HL-60/S4 treated with retinoic acid at 250 ng/mL for 4 days and 3 days (cell line): ENCODE results near the gene TMEM61.
"Not testable (repeated sequence)": the region's sequence is repeated elsewhere in the genome, so short reads cannot be mapped to it uniquely, and the experiment has no call there.

Experiments
- in situ Hi-C: fragments of 300-500 bp; cut with MboI; formaldehyde crosslinking; loops from 2 replicates; pipeline ENCODE4 v1.7.0; 2022; ENCODE audit warnings: low sequenced_read_pairs

The TMEM61 gene

GRCh38 chr1:54980528-54981241, at the start of gene TMEM61:
Gene TMEM61, plus strand, starts transcription at chr1:54980628. Its CDS starts 438 bp downstream, at chr1:54981066.
- in situ Hi-C loops: no loop called here

- in situ Hi-C loops: no loop called here
Observed at GRCh38 chr1:54931275-54931840, 49.1 kb upstream of the TMEM61 start.

DNA sequence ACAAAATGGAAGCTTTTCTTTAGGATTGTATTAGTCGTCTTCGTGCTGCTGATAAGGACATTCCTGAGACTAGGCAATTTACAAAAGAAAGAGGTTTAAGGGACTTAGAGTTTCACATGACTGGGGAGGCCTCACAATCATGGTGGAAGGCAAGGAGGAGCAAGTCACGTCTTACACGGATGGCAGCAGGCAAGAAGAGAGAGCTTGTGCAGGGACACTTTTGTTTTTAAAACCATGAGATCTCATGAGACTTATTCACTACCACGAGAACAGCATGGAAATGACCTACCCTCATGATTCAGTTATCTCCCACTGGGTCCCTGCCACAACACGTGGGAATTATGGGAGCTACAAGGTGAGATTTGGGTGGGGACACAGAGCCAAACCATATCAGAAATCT, 46.3 kb upstream of the TMEM61 start:
- in situ Hi-C loops: not testable (repeated sequence)

DNA sequence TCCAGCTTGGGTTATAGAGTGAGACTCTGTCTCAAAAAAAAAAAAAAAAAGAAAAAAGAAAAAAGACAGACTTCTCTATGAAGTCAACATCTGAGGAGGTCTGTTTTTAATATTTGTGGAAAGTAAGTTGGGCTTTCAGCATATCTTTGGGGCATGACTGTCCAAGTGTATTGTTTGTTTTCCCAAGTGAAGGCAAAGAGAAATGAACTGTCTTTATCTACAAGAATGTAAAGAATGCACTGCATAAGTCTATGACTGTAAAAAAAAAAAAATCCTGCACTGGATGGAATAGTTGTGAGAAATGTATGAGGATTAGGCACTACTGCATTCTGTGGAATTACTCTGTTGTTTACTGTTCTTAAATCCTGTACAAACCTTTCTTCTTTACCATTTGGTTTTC, 45.6 kb upstream of the TMEM61 start:
- in situ Hi-C loops: no loop called here

DNA sequence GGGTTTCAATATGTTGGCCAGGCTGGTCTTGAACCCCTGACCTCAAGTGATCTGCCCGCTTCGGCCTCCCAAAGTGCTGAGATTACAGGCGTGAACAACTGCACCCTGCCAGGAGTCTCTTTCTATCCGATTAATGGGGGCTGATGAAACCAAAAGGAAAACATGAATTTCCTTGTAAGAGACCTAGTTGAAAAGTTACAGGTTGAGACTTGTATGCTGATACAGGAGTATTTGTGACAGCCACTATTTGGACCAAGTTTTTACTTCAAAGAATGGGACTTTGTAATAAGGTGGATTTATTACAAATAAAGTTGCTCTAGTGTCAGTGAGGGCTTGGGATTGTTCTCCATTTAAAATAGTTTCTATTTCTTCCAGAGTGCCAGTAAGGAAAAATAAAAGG, 43.6 kb upstream of the TMEM61 start:
- in situ Hi-C loops: no loop called here

DNA sequence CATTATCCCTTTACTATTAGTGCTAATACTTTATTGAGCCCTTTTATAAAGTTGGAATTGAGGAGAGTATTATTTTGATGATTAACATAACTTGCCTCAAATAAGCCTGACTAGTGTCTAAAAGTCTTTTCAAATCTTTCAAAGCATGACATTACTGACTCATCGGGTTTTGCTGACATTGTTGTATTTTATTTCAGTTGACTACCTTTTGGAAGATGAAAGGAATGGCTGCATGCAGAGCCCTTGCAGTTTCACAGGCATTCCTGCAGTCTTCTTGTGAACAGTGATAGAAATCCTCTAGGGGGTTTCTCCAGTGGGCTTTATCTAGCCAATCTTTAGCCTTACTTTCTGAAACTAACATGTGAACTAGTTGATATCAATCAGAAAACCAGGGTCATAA, 43.0 kb upstream of the TMEM61 start:
- in situ Hi-C loops: no loop called here

DNA sequence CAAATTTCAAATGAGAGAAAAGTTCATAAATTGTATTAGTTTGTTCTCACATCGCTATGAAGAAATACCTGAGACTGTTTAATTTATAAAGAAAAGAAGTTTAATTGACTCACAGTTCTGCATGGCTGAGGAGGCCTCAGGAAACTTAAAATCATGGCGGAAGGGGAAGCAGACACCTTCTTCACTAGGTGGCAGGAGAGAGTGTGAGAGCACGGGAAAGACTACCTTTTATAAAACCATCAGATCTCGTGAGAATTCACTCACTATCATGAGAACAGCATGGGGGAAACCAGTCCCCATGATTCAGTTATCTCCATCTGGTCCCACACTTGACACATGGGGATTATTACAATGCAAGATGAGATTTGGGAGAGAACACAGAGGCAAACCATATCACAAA, 41.5 kb upstream of the TMEM61 start:
- in situ Hi-C loops: not testable (repeated sequence)

- in situ Hi-C loops: no loop called here
Observed at GRCh38 chr1:54940042-54940441, 40.4 kb upstream of the TMEM61 start.

- in situ Hi-C loops: no loop called here
Observed at GRCh38 chr1:54942976-54943375, 37.5 kb upstream of the TMEM61 start.

DNA sequence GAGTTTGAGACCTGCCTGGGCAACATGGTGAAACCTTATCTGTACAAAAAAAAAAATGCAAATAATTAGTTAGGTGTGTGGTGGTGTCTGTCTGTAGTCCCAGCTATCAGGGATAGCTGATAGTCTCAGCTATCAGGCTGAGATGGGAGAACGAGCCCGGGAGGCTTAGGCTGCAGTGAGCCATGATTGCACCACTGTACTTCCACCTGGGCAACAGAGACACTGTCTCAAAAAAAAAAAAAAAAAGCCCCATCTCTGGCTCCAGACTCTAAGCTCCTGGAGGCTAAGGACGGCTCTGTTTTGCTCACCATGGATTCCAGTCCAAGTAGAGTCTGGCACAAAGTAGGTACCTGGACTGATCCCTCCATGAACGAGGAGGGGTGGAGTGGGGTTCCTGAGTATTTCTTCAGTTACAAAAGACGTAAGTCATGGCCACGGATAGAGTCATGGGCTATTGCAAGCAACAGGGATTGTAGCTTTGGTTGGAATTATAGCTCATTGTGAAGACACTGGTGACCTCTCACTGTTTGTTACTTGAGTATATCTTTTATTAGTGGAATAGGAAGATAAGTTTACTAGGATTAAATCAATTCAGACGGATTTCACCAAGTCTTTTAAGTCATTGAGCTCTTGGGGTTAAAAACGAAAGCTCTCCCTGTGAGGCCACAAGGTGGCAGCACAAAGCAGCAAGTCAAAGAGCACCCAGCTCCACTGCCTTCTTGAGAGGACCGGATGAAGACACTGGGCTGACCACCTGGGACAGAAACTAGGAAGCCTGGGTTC, 35.6 kb upstream of the TMEM61 start:
- in situ Hi-C loops: no loop called here

DNA sequence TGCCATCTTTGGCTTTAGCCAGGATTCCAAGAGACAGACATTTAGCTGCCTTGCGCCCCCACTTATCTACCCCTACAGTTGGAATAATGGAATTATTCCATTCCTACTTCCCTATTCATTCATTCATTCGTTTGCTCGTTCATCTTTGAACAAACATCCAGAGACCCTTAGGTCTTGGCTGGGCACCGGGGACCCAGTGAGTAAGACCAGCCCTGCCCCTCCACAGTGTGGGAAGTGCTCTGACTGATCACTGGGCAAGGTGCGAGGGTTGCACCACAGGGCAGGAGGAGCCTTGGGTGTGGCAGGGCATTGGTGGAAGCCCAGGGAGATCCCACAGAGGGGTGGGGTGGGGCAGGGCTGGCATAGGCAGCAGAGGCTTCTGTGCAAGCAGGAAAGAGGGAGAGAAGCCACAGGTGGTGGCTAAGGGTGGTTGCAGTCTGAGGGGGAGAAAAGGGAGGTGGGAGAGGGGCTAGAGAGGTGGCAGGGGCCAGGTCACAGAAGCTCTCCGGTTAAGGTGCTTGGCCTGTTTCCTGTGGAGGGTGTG, 35.0 kb upstream of the TMEM61 start:
- in situ Hi-C loops: no loop called here

DNA sequence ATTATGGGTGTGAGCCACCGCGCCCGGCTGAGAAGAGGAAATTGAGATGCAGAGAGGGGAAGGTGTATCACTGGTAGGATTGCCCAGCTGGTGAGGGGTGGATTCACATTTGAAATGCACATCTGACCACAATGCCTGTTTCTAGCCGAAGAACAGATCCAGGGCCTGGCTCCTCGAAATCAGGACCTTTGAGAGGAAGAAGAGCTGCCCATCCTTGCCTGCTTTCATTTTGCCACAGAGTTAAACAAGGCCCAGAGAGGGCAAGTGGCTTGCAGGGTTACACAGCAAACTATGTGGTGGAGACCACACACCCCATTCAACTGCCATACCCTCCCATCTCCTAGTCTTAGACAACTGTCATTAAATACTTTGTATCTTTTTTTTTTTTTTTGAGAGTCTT, 32.9 kb upstream of the TMEM61 start:
- in situ Hi-C loops: no loop called here

GRCh38 chr1:54949053-54949452, 31.4 kb upstream of the TMEM61 start:
- in situ Hi-C loops: no loop called here

GRCh38 chr1:54950006-54950368, 30.4 kb upstream of the TMEM61 start:
- in situ Hi-C loops: loop anchor here (5.0 kb wide), 1 partner anchor 47 kb away; the partner anchor contains the start of gene BSND

- in situ Hi-C loops: loop anchor here (5.0 kb wide), 1 partner anchor 47 kb away; the partner anchor contains the start of gene BSND
Observed at GRCh38 chr1:54950369-54951163, 29.9 kb upstream of the TMEM61 start.

DNA sequence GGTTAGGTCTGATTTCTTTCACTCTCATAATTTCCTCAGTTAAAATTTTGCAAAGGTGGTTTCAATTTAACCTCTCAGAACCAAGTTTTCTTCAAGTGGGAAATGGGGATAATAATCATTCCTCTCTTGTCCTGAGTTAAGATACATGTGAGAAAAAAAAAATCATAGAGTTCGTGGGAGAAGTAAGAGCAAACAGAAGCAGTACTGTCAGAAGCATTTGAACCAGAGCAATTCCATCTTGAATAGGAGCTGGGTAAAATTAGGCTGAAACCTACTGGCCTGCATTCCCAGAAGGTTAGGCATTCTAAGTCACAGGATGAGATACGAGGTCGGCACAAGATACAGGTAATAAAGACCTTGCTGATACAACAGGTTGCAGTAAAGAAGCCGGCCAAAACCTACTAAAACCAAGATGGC, 28.6 kb upstream of the TMEM61 start:
- in situ Hi-C loops: loop anchor here (5.0 kb wide), 1 partner anchor 45 kb away; the partner anchor contains the start of gene BSND

- in situ Hi-C loops: loop anchor here (5.0 kb wide), 1 partner anchor 44 kb away; the partner anchor contains the start of gene BSND
Observed at GRCh38 chr1:54952950-54953718, 27.3 kb upstream of the TMEM61 start.

GRCh38 chr1:54953846-54954245, 26.6 kb upstream of the TMEM61 start:
- in situ Hi-C loops: loop anchor here (5.0 kb wide), 1 partner anchor 43 kb away; the partner anchor contains the start of gene BSND

DNA sequence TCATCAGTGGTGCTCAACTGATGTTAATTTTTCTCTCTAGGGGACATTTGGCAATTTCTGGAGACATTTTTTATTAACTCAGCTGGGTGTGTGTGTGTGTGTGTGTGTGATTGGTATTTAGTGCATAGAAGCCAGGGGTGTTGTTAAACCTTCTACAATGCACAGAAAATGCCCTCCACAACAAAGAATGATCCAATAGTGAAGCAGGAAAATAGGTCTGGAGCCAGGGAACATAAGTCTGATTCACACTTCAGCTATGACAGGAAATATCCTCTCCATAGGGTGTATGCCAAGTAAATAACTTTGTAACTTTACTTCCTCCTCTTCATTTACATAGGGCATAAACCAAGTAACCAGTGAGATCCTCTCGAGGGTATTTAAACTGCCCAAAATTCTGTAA, 25.1 kb upstream of the TMEM61 start:
- in situ Hi-C loops: no loop called here

DNA sequence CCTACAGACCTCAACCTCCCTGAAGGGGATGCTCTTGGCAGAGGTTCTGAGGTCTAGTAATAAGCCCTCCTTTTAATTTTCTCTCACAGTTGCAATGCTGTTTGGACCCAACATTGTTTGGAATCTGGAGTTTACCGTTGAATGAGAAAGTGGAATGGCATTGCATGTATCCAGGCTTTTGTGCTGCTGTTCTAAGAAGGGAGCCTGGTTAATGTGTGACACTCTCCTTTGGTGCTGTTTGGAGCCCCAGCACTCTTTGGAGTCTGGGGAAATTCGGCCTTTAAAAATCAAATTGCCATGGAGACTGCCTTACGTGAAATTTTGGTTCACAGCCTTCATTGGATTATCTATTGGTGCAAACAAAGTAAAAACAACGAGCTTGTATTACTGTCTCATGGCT, 23.7 kb upstream of the TMEM61 start:
- in situ Hi-C loops: no loop called here
